ENCODE data around the gene PARVB. TPM values are rescaled to one million over a fixed set of nuclear protein-coding genes. Genes with fewer than 3 reads are reported as not detected.

Gene PARVB
- total RNA-seq, 1 donor from 2014 or later: 128 TPM

- DNase-seq (ENCODE audit: low read depth, low spot score): no peak
These were observed 157.2 kb downstream of the PARVB start for GRCh38 chr22:44181033-44181911.

- DNase-seq (ENCODE audit: low read depth, low spot score): no peak
These were observed 157.9 kb downstream of the PARVB start for GRCh38 chr22:44181912-44182587.

GRCh38 chr22:44182588-44183286 is 158.6 kb downstream of the PARVB start:
- no peak for DNase-seq (ENCODE audit: low read depth, low spot score)

- no peak for DNase-seq (ENCODE audit: low read depth, low spot score)
These were observed 159.1 kb downstream of the PARVB start for GRCh38 chr22:44183287-44183588.

GRCh38 chr22:44184006-44184405 is 159.9 kb downstream of the PARVB start:
- DNase-seq (ENCODE audit: low read depth, low spot score): no peak

- DNase-seq (ENCODE audit: low read depth, low spot score): no peak
These were observed 161.4 kb downstream of the PARVB start for GRCh38 chr22:44185237-44186120.

- no peak for DNase-seq (ENCODE audit: low read depth, low spot score)
These were observed 162.0 kb downstream of the PARVB start for GRCh38 chr22:44186121-44186510.

GRCh38 chr22:44186737-44187136 is 162.6 kb downstream of the PARVB start:
- DNase-seq (ENCODE audit: low read depth, low spot score): no peak

GRCh38 chr22:44187652-44188230 is 163.6 kb downstream of the PARVB start:
- no peak for DNase-seq (ENCODE audit: low read depth, low spot score)

GRCh38 chr22:44188316-44188715 is 164.2 kb downstream of the PARVB start:
- DNase-seq (ENCODE audit: low read depth, low spot score): no peak

- DNase-seq (ENCODE audit: low read depth, low spot score): no peak
These were observed 165.0 kb downstream of the PARVB start for GRCh38 chr22:44188986-44189630.

- no peak for DNase-seq (ENCODE audit: low read depth, low spot score)
These were observed 166.4 kb downstream of the PARVB start for GRCh38 chr22:44190381-44190976.

GRCh38 chr22:44191036-44191454 is 166.9 kb downstream of the PARVB start:
- no peak for DNase-seq (ENCODE audit: low read depth, low spot score)

- no peak for DNase-seq (ENCODE audit: low read depth, low spot score)
These were observed 168.2 kb downstream of the PARVB start for GRCh38 chr22:44192098-44192815.

- no peak for DNase-seq (ENCODE audit: low read depth, low spot score)
These were observed 168.9 kb downstream of the PARVB start for GRCh38 chr22:44192816-44193534.

- DNase-seq (ENCODE audit: low read depth, low spot score): no peak
These were observed 169.4 kb downstream of the PARVB start for GRCh38 chr22:44193535-44193891.

GRCh38 chr22:44194569-44194968 is 170.5 kb downstream of the PARVB start:
- DNase-seq (ENCODE audit: low read depth, low spot score): no peak

- DNase-seq (ENCODE audit: low read depth, low spot score): no peak
These were observed 171.2 kb downstream of the PARVB start for GRCh38 chr22:44195189-44195871.
